Immature natural killer cell (primary cell): ENCODE measurements around the gene EIF4E. TPM values are rescaled to one million over a fixed set of nuclear protein-coding genes. Genes with fewer than 3 reads are reported as not detected.
"Not testable (repeated sequence)": the region's sequence is repeated elsewhere in the genome, so short reads cannot be mapped to it uniquely, and the experiment has no call there.

Experiments used
- DNase-seq, 3 donors: peaks; one replicate each; pipeline ENCODE4 v3.0.0; 2022; ENCODE audit warnings: mixed read lengths in 1 of 3
- H3K27ac Mint-ChIP-seq, 6 donors: one replicate each; pipeline ENCODE4 v1.8.0; 2020; ENCODE audit warnings: mixed read lengths in 6 of 6, mild to moderate bottlenecking in 5 of 6, inconsistent platforms in 4 of 6, moderate library complexity in 3 of 6
- H3K27me3 Mint-ChIP-seq, 3 donors: one replicate each; pipeline ENCODE4 v1.8.0; 2020 to 2021; ENCODE audit warnings: low read depth in 3 of 3, mild to moderate bottlenecking in 3 of 3, mixed read lengths in 3 of 3, moderate library complexity in 3 of 3, inconsistent platforms in 1 of 3
- H3K36me3 Mint-ChIP-seq, 3 donors: one replicate each; pipeline ENCODE4 v1.8.0; 2020; ENCODE audit warnings: mixed read lengths in 3 of 3, inconsistent platforms in 2 of 3, mild to moderate bottlenecking in 2 of 3
- H3K4me1 Mint-ChIP-seq, 2 donors: one replicate each; pipeline ENCODE4 v1.8.0; 2020; ENCODE audit warnings: inconsistent platforms in 2 of 2, mild to moderate bottlenecking in 2 of 2, mixed read lengths in 2 of 2, moderate library complexity in 1 of 2
- H3K4me3 Mint-ChIP-seq, 5 donors: one replicate each; pipeline ENCODE4 v1.8.0; 2020; ENCODE audit warnings: mild to moderate bottlenecking in 5 of 5, mixed read lengths in 5 of 5, inconsistent platforms in 3 of 5, moderate library complexity in 3 of 5
- H3K9me3 Mint-ChIP-seq, 6 donors: one replicate each; pipeline ENCODE4 v1.8.0; 2020; ENCODE audit warnings: mild to moderate bottlenecking in 6 of 6, mixed read lengths in 6 of 6, inconsistent platforms in 4 of 6, moderate library complexity in 3 of 6
- polyA plus RNA-seq, 3 donors: library from polyadenylated mRNA; unstranded; fragments of 300-500 nt; fragmentation: Illumina TruSeq; gene quantifications; one replicate each; pipeline ENCODE4 v1.2.3, GENCODE V29; 2021

The EIF4E gene
- polyA plus RNA-seq, 3 donors from 2014 or later, result 43.8 to 95.0 (median 69.4) TPM

- Mint-ChIP-seq H3K36me3 (no peaks in the 10 kb centered on the region), H3K4me3 (no peak overlapping the region), H3K9me3 (no peaks in the 10 kb centered on the region), H3K27ac (no peak overlapping the region), H3K27me3 (peaks cover 0 to 2% (median 0%) of the 10 kb centered on the region in 3 donors), H3K4me1 (peaks cover 28 to 39% of the 10 kb centered on the region in 2 donors)
- no peak for DNase-seq
These were observed 8.9 kb downstream of the EIF4E start for GRCh38 chr4:98919996-98920395.

- not testable (repeated sequence) for H3K4me3 Mint-ChIP-seq, H3K27ac Mint-ChIP-seq, DNase-seq, H3K36me3 Mint-ChIP-seq, H3K9me3 Mint-ChIP-seq, H3K27me3 Mint-ChIP-seq
- H3K4me1 Mint-ChIP-seq, result peaks cover 58 to 67% of the 10 kb centered on the region in 2 donors
These were observed 18.2 kb downstream of the EIF4E start for GRCh38 chr4:98910728-98911127.

GRCh38 chr4:98909646-98910401 lies 19.1 kb downstream of the EIF4E start:
- no peak for DNase-seq
- H3K36me3 Mint-ChIP-seq, result no peaks in the 10 kb centered on the region
- peak overlapping the region in 2 of 5 donors; percentile 12 to 18 for H3K4me3 Mint-ChIP-seq
- H3K9me3 Mint-ChIP-seq, result no peaks in the 10 kb centered on the region
- H3K27me3 Mint-ChIP-seq, result no peaks in the 10 kb centered on the region
- H3K4me1 Mint-ChIP-seq, result peaks cover 65 to 71% of the 10 kb centered on the region in 2 donors
- peak overlapping the region in 3 of 6 donors; percentile 25 to 49 (median 27) for H3K27ac Mint-ChIP-seq

DNA sequence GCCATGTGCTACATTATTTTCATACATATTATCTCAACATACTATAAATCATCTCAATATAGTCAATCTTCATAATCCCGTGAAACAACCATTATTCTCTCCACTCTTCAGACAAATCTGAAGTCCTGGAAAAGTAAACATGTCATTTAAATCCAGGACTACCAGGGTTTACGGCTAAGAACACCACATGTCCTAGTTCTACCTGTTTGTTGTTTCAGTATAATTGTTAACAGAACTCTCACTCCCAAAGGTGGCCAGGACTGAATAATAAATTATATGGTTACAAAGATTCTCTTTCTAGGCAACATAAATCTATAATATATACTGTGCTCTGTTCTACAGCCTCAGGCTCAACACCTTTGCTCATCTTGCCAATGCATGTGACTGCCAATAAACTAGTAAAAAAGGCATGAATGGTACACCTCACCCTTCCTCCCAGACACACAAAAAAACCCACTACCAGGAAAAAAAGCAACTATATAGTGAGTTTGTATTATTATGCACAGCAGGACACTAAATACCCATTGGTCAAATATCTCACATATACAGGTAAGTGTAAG lies 20.1 kb downstream of the EIF4E start:
- DNase-seq, result no peak
- Mint-ChIP-seq H3K27me3 (no peaks in the 10 kb centered on the region), H3K27ac (peak overlapping the region in 2 of 6 donors; percentile 20 to 46), H3K4me3 (peak overlapping the region in 1 of 5 donors; percentile 26), H3K36me3 (no peaks in the 10 kb centered on the region), H3K9me3 (no peaks in the 10 kb centered on the region), H3K4me1 (peaks cover 65 to 66% of the 10 kb centered on the region in 2 donors)

GRCh38 chr4:98908182-98908581 lies 20.8 kb downstream of the EIF4E start:
- Mint-ChIP-seq H3K4me3 (no peak overlapping the region), H3K4me1 (peaks cover 64 to 68% of the 10 kb centered on the region in 2 donors), H3K27ac (no peak overlapping the region), H3K36me3 (no peaks in the 10 kb centered on the region), H3K27me3 (no peaks in the 10 kb centered on the region), H3K9me3 (no peaks in the 10 kb centered on the region)
- no peak for DNase-seq

DNA sequence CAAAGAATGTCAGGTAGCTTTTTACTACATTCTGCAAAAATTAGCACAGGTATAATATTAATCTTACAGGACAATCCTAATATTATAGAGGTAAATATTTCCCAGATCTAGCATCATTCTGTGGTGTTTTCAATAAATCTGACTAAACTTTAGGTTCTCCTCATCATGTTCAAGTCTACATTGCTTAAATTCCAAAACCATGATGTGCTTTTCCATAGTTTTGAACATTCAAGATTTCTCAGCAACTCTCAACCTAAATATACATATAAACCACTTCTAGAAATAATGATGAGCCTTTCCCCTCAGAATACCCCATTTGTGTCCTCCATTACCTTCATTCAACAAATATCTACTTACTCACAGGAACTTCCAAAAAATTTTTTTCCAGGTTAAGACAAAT lies 23.1 kb downstream of the EIF4E start:
- H3K36me3 Mint-ChIP-seq, result peaks cover 7 to 9% (median 8%) of the 10 kb centered on the region in 3 donors
- H3K4me3 Mint-ChIP-seq, result no peak overlapping the region
- H3K27me3 Mint-ChIP-seq, result no peaks in the 10 kb centered on the region
- peaks cover 75 to 90% of the 10 kb centered on the region in 2 donors for H3K4me1 Mint-ChIP-seq
- H3K9me3 Mint-ChIP-seq, result no peaks in the 10 kb centered on the region
- peak overlapping the region in 1 of 6 donors; percentile 9 for H3K27ac Mint-ChIP-seq
- no peak for DNase-seq

DNA sequence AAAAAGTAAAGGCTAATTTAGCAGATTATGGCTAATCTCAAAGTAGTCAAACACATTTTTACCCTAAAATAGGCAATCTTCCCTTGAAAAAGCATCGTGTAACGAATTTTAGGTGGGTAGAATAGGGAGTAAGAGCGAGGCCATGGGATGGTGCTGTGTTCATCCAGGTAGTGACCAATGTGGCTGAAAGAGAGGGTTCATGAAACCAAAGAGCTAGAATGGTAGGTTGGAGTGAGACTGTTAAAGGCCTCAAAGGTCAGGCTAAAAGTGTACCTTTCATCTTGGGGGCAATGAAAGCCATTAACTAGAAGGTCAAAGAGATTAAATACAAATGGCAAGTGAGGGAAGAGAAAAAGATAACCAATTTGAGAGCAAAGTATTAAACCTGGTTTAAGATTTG lies 23.6 kb downstream of the EIF4E start:
- peaks cover 11 to 14% (median 13%) of the 10 kb centered on the region in 3 donors for H3K36me3 Mint-ChIP-seq
- H3K27ac Mint-ChIP-seq, result peak overlapping the region in 2 of 6 donors; percentile 19 to 20
- peaks cover 73 to 92% of the 10 kb centered on the region in 2 donors for H3K4me1 Mint-ChIP-seq
- H3K27me3 Mint-ChIP-seq, result no peaks in the 10 kb centered on the region
- no peak overlapping the region for H3K4me3 Mint-ChIP-seq
- no peak for DNase-seq
- no peaks in the 10 kb centered on the region for H3K9me3 Mint-ChIP-seq

DNA sequence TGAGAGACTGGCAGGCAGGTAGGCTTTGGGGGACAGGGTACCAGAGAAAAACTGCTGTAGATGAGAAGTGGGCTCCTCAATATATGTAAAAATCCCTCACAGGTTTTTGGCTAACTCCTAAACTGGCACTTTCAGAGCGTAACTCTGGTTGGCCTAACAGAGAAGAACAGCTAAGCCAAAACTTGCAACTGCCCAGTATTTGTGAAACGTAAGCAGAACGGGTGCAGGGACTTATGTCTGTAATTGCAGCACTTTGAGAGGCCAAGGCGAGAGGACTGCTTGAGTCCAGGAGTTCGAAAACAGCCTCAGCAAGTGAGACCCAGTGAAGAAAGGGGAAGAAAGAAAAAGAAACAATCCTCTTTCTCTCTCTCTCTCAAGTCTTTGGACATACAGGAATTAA lies 25.0 kb downstream of the EIF4E start:
- Mint-ChIP-seq H3K9me3 (no peaks in the 10 kb centered on the region), H3K27me3 (no peaks in the 10 kb centered on the region), H3K4me3 (no peak overlapping the region), H3K36me3 (peaks cover 11 to 14% (median 13%) of the 10 kb centered on the region in 3 donors), H3K4me1 (peaks cover 65 to 92% of the 10 kb centered on the region in 2 donors), H3K27ac (peak overlapping the region in 1 of 6 donors; percentile 8)
- no peak for DNase-seq

GRCh38 chr4:98903561-98903960 lies 25.4 kb downstream of the EIF4E start:
- H3K27ac Mint-ChIP-seq, result no peak overlapping the region

GRCh38 chr4:98899277-98899676 lies 29.7 kb downstream of the EIF4E start:
- Mint-ChIP-seq H3K27ac (peak overlapping the region in 4 of 6 donors; percentile 46 to 62 (median 50)), H3K4me3 (no peak overlapping the region), H3K36me3 (peaks cover 13 to 24% (median 16%) of the 10 kb centered on the region in 3 donors), H3K27me3 (peaks cover 0 to 2% (median 0%) of the 10 kb centered on the region in 3 donors), H3K4me1 (peaks cover 33 to 67% of the 10 kb centered on the region in 2 donors), H3K9me3 (no peaks in the 10 kb centered on the region)
- DNase-seq, result no peak

More at GRCh38 chr4:98903561-98903960, 25.4 kb downstream of the EIF4E start:
- peaks cover 62 to 90% of the 10 kb centered on the region in 2 donors for H3K4me1 Mint-ChIP-seq
- H3K4me3 Mint-ChIP-seq, result no peak overlapping the region
- no peaks in the 10 kb centered on the region for H3K27me3 Mint-ChIP-seq
- no peaks in the 10 kb centered on the region for H3K9me3 Mint-ChIP-seq
- no peak for DNase-seq
- H3K36me3 Mint-ChIP-seq, result peaks cover 11 to 14% (median 13%) of the 10 kb centered on the region in 3 donors

DNA sequence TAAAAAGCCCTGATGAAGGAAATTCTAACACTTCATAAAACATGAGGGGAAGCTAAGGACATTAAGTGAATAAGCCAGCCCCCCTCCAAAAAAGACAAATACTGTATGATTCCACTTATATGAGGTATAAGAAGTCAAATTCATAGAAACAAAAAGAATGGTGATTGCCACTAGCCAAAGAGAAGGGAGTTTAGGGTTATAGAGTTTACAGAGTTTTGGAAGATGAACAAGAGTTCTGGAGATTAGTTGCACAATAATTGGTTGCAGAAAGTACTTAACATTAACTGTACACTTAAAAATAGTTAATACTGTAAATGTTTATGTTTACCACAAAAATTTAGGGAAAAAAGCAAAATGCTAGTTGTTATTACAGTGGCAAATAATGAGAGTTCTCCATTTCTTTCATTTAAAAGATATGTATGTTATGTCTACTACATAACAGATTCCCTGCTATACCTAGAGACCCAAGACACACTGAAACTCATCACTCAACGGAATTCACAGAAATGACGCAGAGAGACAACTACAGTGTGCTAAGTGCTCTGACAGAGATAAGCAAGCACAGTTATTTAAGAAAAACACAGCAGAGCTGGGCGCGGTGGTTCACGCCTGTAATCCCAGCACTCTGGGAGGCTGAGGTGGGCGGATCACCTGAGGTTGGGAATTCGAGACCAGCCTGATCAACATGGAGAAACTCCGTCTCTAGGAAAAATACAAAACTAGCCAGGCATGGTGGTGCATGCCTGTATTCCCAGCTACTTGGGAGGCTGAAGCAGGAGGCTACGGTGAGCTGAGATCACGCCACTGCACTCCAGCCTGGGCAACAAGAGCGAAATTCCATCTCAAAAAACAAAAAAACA lies 37.2 kb downstream of the EIF4E start:
- no peak for DNase-seq
- Mint-ChIP-seq H3K27ac (peak overlapping the region in 1 of 6 donors; percentile 54), H3K4me1 (peaks cover 18 to 56% of the 10 kb centered on the region in 2 donors), H3K4me3 (no peak overlapping the region), H3K27me3 (peaks cover 0 to 2% (median 0%) of the 10 kb centered on the region in 3 donors), H3K9me3 (no peaks in the 10 kb centered on the region), H3K36me3 (peaks cover 21 to 40% (median 30%) of the 10 kb centered on the region in 3 donors)

GRCh38 chr4:98890702-98891455 lies 38.1 kb downstream of the EIF4E start:
- DNase-seq, result no peak
- peaks cover 21 to 45% (median 31%) of the 10 kb centered on the region in 3 donors for H3K36me3 Mint-ChIP-seq
- no peaks in the 10 kb centered on the region for H3K9me3 Mint-ChIP-seq
- no peak overlapping the region for H3K4me3 Mint-ChIP-seq
- peaks cover 18 to 59% of the 10 kb centered on the region in 2 donors for H3K4me1 Mint-ChIP-seq
- no peaks in the 10 kb centered on the region for H3K27me3 Mint-ChIP-seq
- H3K27ac Mint-ChIP-seq, result no peak overlapping the region

DNA sequence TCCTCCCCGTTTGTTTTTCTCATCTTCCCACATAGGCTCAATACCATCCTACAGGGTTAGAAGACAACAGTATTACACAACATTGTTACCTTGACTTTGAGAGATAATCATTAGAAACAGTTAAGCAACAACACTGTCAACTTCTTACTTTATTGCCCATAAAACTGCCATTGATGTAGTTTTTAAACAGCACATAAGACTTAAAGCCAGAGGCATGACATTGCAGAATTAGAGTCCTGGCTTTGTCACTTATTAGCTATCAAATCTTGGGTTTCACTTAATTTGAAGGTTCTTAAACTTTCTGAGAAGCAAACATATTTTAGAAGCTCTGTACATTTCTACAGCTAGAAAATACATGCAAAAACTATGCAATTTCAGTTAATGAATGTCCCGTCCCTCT lies 41.8 kb downstream of the EIF4E start:
- Mint-ChIP-seq H3K4me1 (peaks cover 14 to 36% of the 10 kb centered on the region in 2 donors), H3K27me3 (no peaks in the 10 kb centered on the region), H3K9me3 (no peaks in the 10 kb centered on the region), H3K36me3 (peaks cover 18 to 44% (median 28%) of the 10 kb centered on the region in 3 donors), H3K27ac (no peak overlapping the region), H3K4me3 (no peak overlapping the region)
- DNase-seq, result no peak
